Limb (tissue), 2 donors: Measurements from ENCODE around the gene TSPAN3.

Experiments
- DNase-seq, 2 donors: peaks; one replicate each; pipeline ENCODE4 v3.0.0-alpha.2; 2016; ENCODE audit errors: extremely low spot score in 2 of 2

Gene TSPAN3

GRCh38 chr15:77023576-77024272, 47.2 kb downstream of the TSPAN3 start:
- peak in 1 of 2 donors; percentile 30 for DNase-seq

GRCh38 chr15:77022646-77023575, 48.0 kb downstream of the TSPAN3 start:
- peak in 1 of 2 donors; percentile 21 for DNase-seq

GRCh38 chr15:77021803-77022381, 49.0 kb downstream of the TSPAN3 start:
- DNase-seq = peak in 1 of 2 donors; percentile 17

GRCh38 chr15:77021088-77021481, 49.8 kb downstream of the TSPAN3 start:
- DNase-seq = no peak

GRCh38 chr15:77020348-77021087, 50.4 kb downstream of the TSPAN3 start:
- DNase-seq = peak in 1 of 2 donors; percentile 19

GRCh38 chr15:77019521-77020331, 51.2 kb downstream of the TSPAN3 start:
- peak in 1 of 2 donors; percentile 22 for DNase-seq

GRCh38 chr15:77018796-77019505, 52.0 kb downstream of the TSPAN3 start:
- peak in 1 of 2 donors; percentile 24 for DNase-seq

- peak in 1 of 2 donors; percentile 21 for DNase-seq
These were observed 52.9 kb downstream of the TSPAN3 start for GRCh38 chr15:77017761-77018720.

- peak in 1 of 2 donors; percentile 21 for DNase-seq
These were observed 53.7 kb downstream of the TSPAN3 start for GRCh38 chr15:77017091-77017660.

GRCh38 chr15:77016321-77016695, 54.6 kb downstream of the TSPAN3 start:
- DNase-seq = no peak

- DNase-seq = no peak
These were observed 55.1 kb downstream of the TSPAN3 start for GRCh38 chr15:77015646-77016320.

GRCh38 chr15:77014132-77015081, 56.5 kb downstream of the TSPAN3 start:
- DNase-seq = no peak

GRCh38 chr15:77013776-77014131, 57.2 kb downstream of the TSPAN3 start:
- DNase-seq = no peak

GRCh38 chr15:77012868-77013267, 58.0 kb downstream of the TSPAN3 start:
- no peak for DNase-seq

GRCh38 chr15:77012117-77012712, 58.7 kb downstream of the TSPAN3 start:
- DNase-seq = no peak

- no peak for DNase-seq
These were observed 60.1 kb downstream of the TSPAN3 start for GRCh38 chr15:77010857-77011256.
